ENCODE measurements around the gene CACNA2D2.

CACNA2D2 gene

GRCh38 chr3:50371133-50371685, 132.2 kb downstream of the CACNA2D2 start:
- DNase-seq (ENCODE audit: low read depth in 2 of 2), result no peak

GRCh38 chr3:50370594-50370993, 132.8 kb downstream of the CACNA2D2 start:
- DNase-seq (ENCODE audit: low read depth in 2 of 2), result no peak

- DNase-seq (ENCODE audit: low read depth in 2 of 2), result no peak
These were observed 134.3 kb downstream of the CACNA2D2 start for GRCh38 chr3:50369012-50369670.

- no peak for DNase-seq (ENCODE audit: low read depth in 2 of 2)
These were observed 137.6 kb downstream of the CACNA2D2 start for GRCh38 chr3:50365842-50366220.

- DNase-seq (ENCODE audit: low read depth in 2 of 2), result peak; percentile 83 to 90
These were observed 138.2 kb downstream of the CACNA2D2 start for GRCh38 chr3:50365080-50365841.

- no peak for DNase-seq (ENCODE audit: low read depth in 2 of 2)
These were observed 138.8 kb downstream of the CACNA2D2 start for GRCh38 chr3:50364573-50365079.

GRCh38 chr3:50359760-50360110, 143.7 kb downstream of the CACNA2D2 start:
- no peak for DNase-seq (ENCODE audit: low read depth in 2 of 2)

GRCh38 chr3:50358911-50359759, 144.3 kb downstream of the CACNA2D2 start, which contains the start of gene TMEM115:
Gene TMEM115 (minus strand): TSS chr3:50359521. CDS start chr3:50359063, 458 bp downstream.
- DNase-seq (ENCODE audit: low read depth in 2 of 2), result peak; percentile 80 to 90

GRCh38 chr3:50358355-50358910, 145.0 kb downstream of the CACNA2D2 start:
- DNase-seq (ENCODE audit: low read depth in 2 of 2), result no peak

- DNase-seq (ENCODE audit: low read depth in 2 of 2), result no peak
These were observed 146.0 kb downstream of the CACNA2D2 start for GRCh38 chr3:50357481-50357880.

GRCh38 chr3:50356553-50356952, 146.9 kb downstream of the CACNA2D2 start:
- no peak for DNase-seq (ENCODE audit: low read depth in 2 of 2)

GRCh38 chr3:50355829-50356552, 147.4 kb downstream of the CACNA2D2 start:
- DNase-seq (ENCODE audit: low read depth in 2 of 2), result no peak

GRCh38 chr3:50354850-50355249, 148.6 kb downstream of the CACNA2D2 start:
- no peak for DNase-seq (ENCODE audit: low read depth in 2 of 2)

- DNase-seq (ENCODE audit: low read depth in 2 of 2), result no peak
These were observed 149.2 kb downstream of the CACNA2D2 start for GRCh38 chr3:50354186-50354764.

GRCh38 chr3:50353245-50354004, 150.0 kb downstream of the CACNA2D2 start:
- DNase-seq (ENCODE audit: low read depth in 2 of 2), result no peak

- DNase-seq (ENCODE audit: low read depth in 2 of 2), result no peak
These were observed 150.7 kb downstream of the CACNA2D2 start for GRCh38 chr3:50352781-50353180.

- no peak for DNase-seq (ENCODE audit: low read depth in 2 of 2)
These were observed 152.1 kb downstream of the CACNA2D2 start for GRCh38 chr3:50351323-50351697.

GRCh38 chr3:50350527-50351322, 152.7 kb downstream of the CACNA2D2 start, which contains the start of the genes CYB561D2 and NPRL2:
Gene CYB561D2 (plus strand): TSS chr3:50350862. CDS start chr3:50351434, 572 bp downstream.
Gene NPRL2 (minus strand): TSS chr3:50350775. CDS start chr3:50350652, 123 bp downstream.
- DNase-seq (ENCODE audit: low read depth in 2 of 2), result peak; percentile 98 to 99

GRCh38 chr3:50350213-50350526, 153.3 kb downstream of the CACNA2D2 start:
- DNase-seq (ENCODE audit: low read depth in 2 of 2), result no peak
